Right atrium auricular region (tissue), 2 donors: Measurements from ENCODE around the gene SV2B. TPM values are rescaled to one million over a fixed set of nuclear protein-coding genes. Genes with fewer than 3 reads are reported as not detected.

ENCODE experiments used
- DNase-seq: peaks from one replicate; pipeline ENCODE4 v3.0.0-alpha.2; 2019; ENCODE audit warnings: low spot score
- H3K27ac ChIP-seq, 2 donors: fragments of 200-600 bp; sonication (generic); 1 replicate in 1 of 2; 2 replicates in 1 of 2; pipeline ENCODE4 v1.5.1; 2016 to 2019
- H3K27me3 ChIP-seq, 2 donors: fragments of 200-600 bp; sonication (generic); one replicate each; pipeline versions ENCODE4 v1.5.1 to v1.6.0; 2017 to 2019
- H3K36me3 ChIP-seq: fragments of 200-600 bp; sonication (generic); one replicate; pipeline ENCODE4 v1.5.1; 2016
- H3K4me1 ChIP-seq, 2 donors: fragments of 200-600 bp; sonication (generic); one replicate each; pipeline versions ENCODE4 v1.5.1 to v1.6.0; 2017 to 2019
- H3K4me3 ChIP-seq, 2 donors: fragments of 200-600 bp; sonication (generic); 1 replicate in 1 of 2; 2 replicates in 1 of 2; pipeline ENCODE4 v1.5.1; 2017 to 2019; ENCODE audit warnings: mild to moderate bottlenecking in 1 of 2, moderate library complexity in 1 of 2
- H3K9me3 ChIP-seq, 2 donors: fragments of 200-600 bp; sonication (generic); one replicate each; pipeline ENCODE4 v1.5.1; 2019
- total RNA-seq, 2 donors: library from RNA; depleted of rRNA; stranded (reverse); fragments of >200 nt; gene quantifications; one replicate each; pipeline ENCODE4 v1.1.0, GENCODE V29; 2016
- TF ChIP-seq, protein P1 (sequence below), 2 donors: fragments of 200-600 bp; sonication (generic); IDR thresholded peaks; one replicate each; pipeline ENCODE4 v1.5.1; 2019; ENCODE audit warnings: antibody characterized with exemption in 2 of 2

Gene SV2B
- total RNA-seq, 2 donors from 2014 or later: 0.24 to 0.56 TPM

DNA sequence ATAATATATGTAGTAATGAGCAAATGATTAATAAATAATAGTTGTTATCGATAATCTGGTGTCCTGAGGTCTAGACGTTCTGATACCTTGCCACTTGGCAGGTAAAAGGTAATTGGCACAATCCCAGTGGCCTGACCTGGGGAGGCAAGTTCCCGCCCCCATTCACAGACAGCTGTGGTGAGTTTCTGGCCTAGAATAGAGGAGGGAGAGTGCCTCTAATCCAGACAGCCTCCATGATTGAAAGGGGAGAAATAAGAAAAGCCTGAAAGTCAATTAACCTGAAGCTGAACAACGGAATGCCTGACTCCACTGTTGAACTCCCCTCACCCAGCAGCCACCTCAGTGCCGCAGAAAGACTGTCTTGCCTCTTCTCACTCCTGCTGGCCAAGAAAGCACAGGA is 38.1 kb upstream of the SV2B start:
- Histone ChIP-seq H3K36me3 (no peaks in the 10 kb centered on the region), H3K27ac (no peak overlapping the region), H3K27me3 (peaks cover 3 to 5% of the 10 kb centered on the region in 2 donors), H3K9me3 (no peaks in the 10 kb centered on the region), H3K4me3 (no peak overlapping the region), H3K4me1 (no peaks in the 10 kb centered on the region)
- DNase-seq: no peak
- TF ChIP-seq, protein P1, sequence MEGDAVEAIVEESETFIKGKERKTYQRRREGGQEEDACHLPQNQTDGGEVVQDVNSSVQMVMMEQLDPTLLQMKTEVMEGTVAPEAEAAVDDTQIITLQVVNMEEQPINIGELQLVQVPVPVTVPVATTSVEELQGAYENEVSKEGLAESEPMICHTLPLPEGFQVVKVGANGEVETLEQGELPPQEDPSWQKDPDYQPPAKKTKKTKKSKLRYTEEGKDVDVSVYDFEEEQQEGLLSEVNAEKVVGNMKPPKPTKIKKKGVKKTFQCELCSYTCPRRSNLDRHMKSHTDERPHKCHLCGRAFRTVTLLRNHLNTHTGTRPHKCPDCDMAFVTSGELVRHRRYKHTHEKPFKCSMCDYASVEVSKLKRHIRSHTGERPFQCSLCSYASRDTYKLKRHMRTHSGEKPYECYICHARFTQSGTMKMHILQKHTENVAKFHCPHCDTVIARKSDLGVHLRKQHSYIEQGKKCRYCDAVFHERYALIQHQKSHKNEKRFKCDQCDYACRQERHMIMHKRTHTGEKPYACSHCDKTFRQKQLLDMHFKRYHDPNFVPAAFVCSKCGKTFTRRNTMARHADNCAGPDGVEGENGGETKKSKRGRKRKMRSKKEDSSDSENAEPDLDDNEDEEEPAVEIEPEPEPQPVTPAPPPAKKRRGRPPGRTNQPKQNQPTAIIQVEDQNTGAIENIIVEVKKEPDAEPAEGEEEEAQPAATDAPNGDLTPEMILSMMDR (IDR thresholded peaks at IDR 0.05): no peak

- no peak overlapping the region for H3K4me3 ChIP-seq
- no peaks in the 10 kb centered on the region for H3K27me3 ChIP-seq
- no peaks in the 10 kb centered on the region for H3K9me3 ChIP-seq
- TF ChIP-seq, protein P1 (IDR thresholded peaks at IDR 0.05): no peak
- H3K36me3 ChIP-seq: no peaks in the 10 kb centered on the region
- no peaks in the 10 kb centered on the region for H3K4me1 ChIP-seq
- DNase-seq: no peak
- no peak overlapping the region for H3K27ac ChIP-seq
Observed at GRCh38 chr15:91065505-91065904, 34.6 kb upstream of the SV2B start.

GRCh38 chr15:91067036-91067435 is 33.0 kb upstream of the SV2B start:
- Histone ChIP-seq H3K9me3 (no peaks in the 10 kb centered on the region), H3K4me3 (no peak overlapping the region), H3K27me3 (no peaks in the 10 kb centered on the region), H3K4me1 (no peaks in the 10 kb centered on the region), H3K27ac (no peak overlapping the region), H3K36me3 (no peaks in the 10 kb centered on the region)
- DNase-seq: no peak
- TF ChIP-seq, protein P1 (IDR thresholded peaks at IDR 0.05): no peak

DNA sequence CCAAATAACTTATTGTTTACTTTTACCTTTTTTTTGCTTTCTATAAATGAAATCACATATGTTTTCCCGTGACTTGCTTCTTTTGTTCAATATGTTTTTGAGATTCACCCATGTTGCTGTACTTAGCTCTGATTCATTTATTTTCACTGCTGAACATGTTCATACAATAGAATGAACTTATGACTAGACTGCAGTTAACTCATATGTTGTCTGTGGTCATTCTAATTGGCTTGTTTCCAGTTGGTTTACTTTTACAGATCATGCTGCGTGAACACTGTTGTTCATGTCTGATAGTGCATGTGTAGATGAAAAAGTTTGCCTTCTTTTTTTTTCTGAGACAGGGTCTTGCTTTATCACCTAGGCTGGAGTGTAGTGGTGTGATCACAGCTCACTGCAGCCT is 31.6 kb upstream of the SV2B start:
- Histone ChIP-seq H3K36me3 (no peaks in the 10 kb centered on the region), H3K4me1 (no peaks in the 10 kb centered on the region), H3K9me3 (no peaks in the 10 kb centered on the region), H3K4me3 (no peak overlapping the region), H3K27me3 (no peaks in the 10 kb centered on the region), H3K27ac (no peak overlapping the region)
- no peak for DNase-seq
- TF ChIP-seq, protein P1 (IDR thresholded peaks at IDR 0.05): no peak

GRCh38 chr15:91068966-91069365 is 31.1 kb upstream of the SV2B start:
- H3K27me3 ChIP-seq: no peaks in the 10 kb centered on the region
- no peak overlapping the region for H3K4me3 ChIP-seq
- H3K27ac ChIP-seq: no peak overlapping the region
- H3K9me3 ChIP-seq: no peaks in the 10 kb centered on the region
- TF ChIP-seq, protein P1 (IDR thresholded peaks at IDR 0.05): no peak
- no peaks in the 10 kb centered on the region for H3K4me1 ChIP-seq
- H3K36me3 ChIP-seq: no peaks in the 10 kb centered on the region
- no peak for DNase-seq

DNA sequence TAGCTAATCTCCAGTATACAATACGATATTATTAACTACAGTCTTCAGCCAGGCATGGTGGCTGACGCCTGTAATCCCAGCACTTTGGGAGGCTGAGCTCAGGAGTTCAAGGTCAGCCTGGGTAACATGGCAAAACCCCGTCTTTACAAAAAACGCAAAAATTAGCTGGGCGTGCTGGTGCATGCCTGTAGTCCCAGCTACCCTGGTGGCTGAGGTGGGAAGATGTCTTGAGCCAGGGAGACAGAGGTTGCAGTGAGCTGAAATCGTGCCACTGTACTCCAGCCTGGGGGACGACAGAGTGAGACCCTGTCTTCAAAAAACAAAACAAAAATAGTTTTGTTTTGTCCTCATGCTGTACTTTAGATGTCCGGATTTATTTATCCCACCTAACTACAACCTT is 29.2 kb upstream of the SV2B start:
- no peaks in the 10 kb centered on the region for H3K9me3 ChIP-seq
- no peaks in the 10 kb centered on the region for H3K36me3 ChIP-seq
- no peaks in the 10 kb centered on the region for H3K4me1 ChIP-seq
- H3K4me3 ChIP-seq: no peak overlapping the region
- TF ChIP-seq, protein P1 (IDR thresholded peaks at IDR 0.05): no peak
- no peak for DNase-seq
- H3K27ac ChIP-seq: no peak overlapping the region
- no peaks in the 10 kb centered on the region for H3K27me3 ChIP-seq
